WTC11 (cell line): ENCODE results near the gene RAD50. TPM values are rescaled to one million over a fixed set of nuclear protein-coding genes. Genes with fewer than 3 reads are reported as not detected.

ENCODE experiments used
- ATAC-seq: fragments of 200-7000 bp; cut with Tn5 transposase; 2 replicates; pipeline ENCODE4 v1.10.0; 2021; ENCODE audit warnings: mild to moderate bottlenecking, moderate library complexity
- CTCF ChIA-PET: fragments of 300-600 bp; sonication (Branson Sonifier 250); formaldehyde crosslinking; loops from one replicate; lab custom pipeline; 2021; ENCODE audit warnings: antibody characterized with exemption; lab: Charles Lee
- POLR2A ChIA-PET: fragments of 350-600 bp; sonication (Branson Sonifier 250); formaldehyde crosslinking; loops from one replicate; lab custom pipeline; 2021; ENCODE audit warnings: antibody characterized with exemption; lab: Charles Lee
- DNase-seq: peaks from one replicate; pipeline ENCODE4 v3.0.0; 2021; ENCODE audit warnings: low spot score
- H3K27ac Mint-ChIP-seq: 2 replicates; pipeline ENCODE4 v1.8.0; 2021; ENCODE audit warnings: mixed read lengths
- H3K27me3 Mint-ChIP-seq: 2 replicates; pipeline ENCODE4 v1.8.0; 2021; ENCODE audit warnings: low read depth, mild to moderate bottlenecking, moderate library complexity, mixed read lengths
- H3K36me3 Mint-ChIP-seq: 2 replicates; pipeline ENCODE4 v1.8.0; 2021; ENCODE audit warnings: mixed read lengths
- H3K4me1 Mint-ChIP-seq: 2 replicates; pipeline ENCODE4 v1.8.0; 2022; ENCODE audit warnings: mixed read lengths
- H3K4me3 Mint-ChIP-seq: 2 replicates; pipeline ENCODE4 v1.8.0; 2021; ENCODE audit warnings: mild to moderate bottlenecking, moderate library complexity, mixed read lengths
- H3K9me3 Mint-ChIP-seq: 2 replicates; pipeline ENCODE4 v1.8.0; 2021; ENCODE audit warnings: mixed read lengths
- AFF4 ChIP-seq: sonication (generic); formaldehyde crosslinking; IDR thresholded peaks from 2 replicates; pipeline ENCODE4 v1.8.1; 2023; ENCODE audit warnings: mild to moderate bottlenecking, missing genetic modification reagents, borderline replicate concordance
- ARID4B ChIP-seq: sonication (generic); formaldehyde crosslinking; IDR thresholded peaks from 2 replicates; pipeline ENCODE4 v1.8.0; 2023; ENCODE audit warnings: missing genetic modification reagents, mild to moderate bottlenecking, borderline replicate concordance
- ATF1 ChIP-seq: sonication (generic); formaldehyde crosslinking; IDR thresholded peaks from 2 replicates; pipeline ENCODE4 v1.8.1; 2023; ENCODE audit warnings: mild to moderate bottlenecking, moderate library complexity, missing genetic modification reagents
- CREB1 ChIP-seq: sonication (generic); formaldehyde crosslinking; IDR thresholded peaks from 2 replicates; pipeline ENCODE4 v1.8.0; 2023; ENCODE audit warnings: mild to moderate bottlenecking, missing genetic modification reagents
- CREM ChIP-seq: sonication (generic); formaldehyde crosslinking; IDR thresholded peaks from 2 replicates; pipeline ENCODE4 v1.8.1; 2022; ENCODE audit warnings: mild to moderate bottlenecking, missing genetic modification reagents, moderate library complexity
- FOXP1 ChIP-seq: sonication (generic); formaldehyde crosslinking; IDR thresholded peaks from 2 replicates; pipeline ENCODE4 v1.8.0; 2022; ENCODE audit warnings: missing genetic modification reagents, mild to moderate bottlenecking, moderate library complexity, borderline replicate concordance
- GABPB1 ChIP-seq: sonication (generic); formaldehyde crosslinking; IDR thresholded peaks from 2 replicates; pipeline ENCODE4 v1.8.1; 2023; ENCODE audit warnings: mild to moderate bottlenecking, missing genetic modification reagents
- HMGXB4 ChIP-seq: sonication (generic); formaldehyde crosslinking; IDR thresholded peaks from 2 replicates; pipeline ENCODE4 v1.8.1; 2023; ENCODE audit warnings: mild to moderate bottlenecking, moderate library complexity, missing genetic modification reagents
- IRF1 ChIP-seq: sonication (generic); formaldehyde crosslinking; IDR thresholded peaks from 2 replicates; pipeline ENCODE4 v1.8.0; 2023; ENCODE audit warnings: missing genetic modification reagents
- MAX ChIP-seq: sonication (generic); formaldehyde crosslinking; IDR thresholded peaks from 2 replicates; pipeline ENCODE4 v1.8.0; 2022; ENCODE audit warnings: mild to moderate bottlenecking, missing genetic modification reagents
- NR1H2 ChIP-seq: sonication (generic); formaldehyde crosslinking; IDR thresholded peaks from 2 replicates; pipeline ENCODE4 v1.9.0; 2021; ENCODE audit warnings: mild to moderate bottlenecking, moderate library complexity, missing genetic modification reagents
- OVOL2 ChIP-seq: fragments of 250-450 bp; sonication (Bioruptor Pico); IDR thresholded peaks from 2 replicates; pipeline ENCODE4 v1.9.0; 2021; ENCODE audit warnings: mild to moderate bottlenecking, borderline replicate concordance
- TCF7 ChIP-seq: sonication (generic); formaldehyde crosslinking; IDR thresholded peaks from 2 replicates; pipeline ENCODE4 v1.8.0; 2022; ENCODE audit warnings: mild to moderate bottlenecking, low read depth, missing genetic modification reagents, moderate library complexity
- TEAD1 ChIP-seq: sonication (generic); formaldehyde crosslinking; IDR thresholded peaks from 2 replicates; pipeline ENCODE4 v1.8.0; 2022; ENCODE audit warnings: mild to moderate bottlenecking, missing genetic modification reagents
- USF1 ChIP-seq: sonication (generic); formaldehyde crosslinking; IDR thresholded peaks from 2 replicates; pipeline ENCODE4 v1.8.0; 2022; ENCODE audit warnings: mild to moderate bottlenecking, missing genetic modification reagents
- ZNF512 ChIP-seq: sonication (generic); formaldehyde crosslinking; IDR thresholded peaks from 2 replicates; pipeline ENCODE4 v1.8.1; 2022; ENCODE audit warnings: missing genetic modification reagents, borderline replicate concordance
- ZSCAN18 ChIP-seq: fragments of 250-450 bp; sonication (Bioruptor Pico); IDR thresholded peaks from 2 replicates; pipeline ENCODE4 v2.1.2; 2022; ENCODE audit warnings: mild to moderate bottlenecking, moderate library complexity
- total RNA-seq: library from RNA; stranded (reverse); gene quantifications from 3 replicates; pipeline ENCODE4 v1.2.3, GENCODE V29; 2021

RAD50 gene
- total RNA-seq, 1 experiment from 2014 or later: 31.1 TPM

GRCh38 chr5:132639706-132640130, 82.9 kb downstream of the RAD50 start (continued):
- no peak for TF ChIP-seq HMGXB4
- TF ChIP-seq GABPB1 (CRISPR knock-in tag): no peak
- TF ChIP-seq CREB1: no peak
- no peak for TF ChIP-seq NR1H2 (CRISPR knock-in tag)
- no peak for TF ChIP-seq IRF1
- TF ChIP-seq USF1 (CRISPR knock-in tag): no peak

- peaks cover 18% of the 10 kb centered on the region for H3K4me1 Mint-ChIP-seq
- ATAC-seq: no peak
Observed at GRCh38 chr5:132640613-132641012, 83.8 kb downstream of the RAD50 start.

More at GRCh38 chr5:132640613-132641012, 83.8 kb downstream of the RAD50 start:
- no peaks in the 10 kb centered on the region for H3K9me3 Mint-ChIP-seq
- POLR2A ChIA-PET: no interaction called here
- peaks cover 34% of the 10 kb centered on the region for H3K36me3 Mint-ChIP-seq
- no peak overlapping the region for H3K27ac Mint-ChIP-seq
- H3K4me3 Mint-ChIP-seq: no peak overlapping the region
- CTCF ChIA-PET: interaction anchor here (1.1 kb wide), 1 partner anchor 73 kb away, joined by 3 read pairs; no protein-coding TSS in a partner anchor
- DNase-seq: no peak
- no peak for TF ChIP-seq NR1H2 (CRISPR knock-in tag)
- TF ChIP-seq TCF7 (CRISPR knock-in tag): no peak
- no peak for TF ChIP-seq FOXP1
- TF ChIP-seq ATF1 (CRISPR knock-in tag): no peak
- TF ChIP-seq ZSCAN18: no peak
- no peak for TF ChIP-seq MAX (CRISPR knock-in tag)
- no peak for TF ChIP-seq AFF4 (CRISPR knock-in tag)
- TF ChIP-seq ARID4B (CRISPR knock-in tag): no peak
- TF ChIP-seq GABPB1 (CRISPR knock-in tag): no peak
- no peak for TF ChIP-seq CREM (CRISPR knock-in tag)
- TF ChIP-seq TEAD1 (CRISPR knock-in tag): no peak
- no peak for TF ChIP-seq OVOL2 (CRISPR knock-in tag)
- TF ChIP-seq ZNF512: no peak
- TF ChIP-seq, all 79 proteins: peak for 0
- no peaks in the 10 kb centered on the region for H3K27me3 Mint-ChIP-seq
